ENCODE measurements around the gene SRRM2. TPM values are rescaled to one million over a fixed set of nuclear protein-coding genes. Genes with fewer than 3 reads are reported as not detected.

SRRM2 gene
- total RNA-seq, 1 donor from 2014 or later, result 699 TPM

DNA sequence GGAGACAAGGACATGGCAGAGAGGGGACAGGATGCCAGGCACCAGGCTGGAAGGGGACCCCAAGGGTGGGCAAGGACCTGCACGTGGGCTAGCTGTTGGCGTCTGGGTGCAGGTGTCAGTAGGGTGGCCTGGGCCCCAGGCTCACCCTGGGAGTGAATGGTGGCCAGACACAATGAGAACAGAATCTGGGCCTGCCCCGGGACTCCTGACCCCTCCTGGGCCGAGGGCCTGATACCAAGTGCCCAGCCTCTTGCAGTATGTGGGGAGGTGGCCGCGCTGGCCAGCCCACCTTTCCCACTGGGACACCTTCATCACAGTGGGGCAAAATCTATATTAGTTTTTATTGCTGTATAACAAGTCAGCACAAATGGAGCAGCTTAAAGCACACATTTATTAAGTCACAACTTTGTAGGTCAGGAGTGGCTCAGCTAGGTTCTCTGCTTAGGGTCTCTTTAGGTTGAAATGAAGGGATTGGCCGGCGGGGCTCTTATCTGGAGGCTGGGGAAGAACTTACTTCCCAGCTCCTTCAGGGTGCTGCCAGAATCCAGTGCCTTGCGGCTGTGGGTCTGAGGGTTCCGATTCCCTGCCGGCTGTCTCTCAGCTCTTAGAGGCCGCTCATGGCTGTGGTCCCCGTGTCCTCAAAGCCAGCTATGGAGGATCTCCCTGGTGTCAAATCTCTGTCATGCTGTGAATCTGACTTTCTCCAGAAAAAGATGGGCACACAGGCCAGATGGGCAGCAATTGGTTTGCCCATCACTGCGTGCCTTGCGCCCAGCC lies 31.3 kb downstream of the SRRM2 start:
- Mint-ChIP-seq H3K27ac (ENCODE audit: unreplicated experiment) (no peak overlapping the region), H3K4me1 (ENCODE audit: low read depth, unreplicated experiment) (no peaks in the 10 kb centered on the region), H3K36me3 (ENCODE audit: unreplicated experiment) (no peaks in the 10 kb centered on the region), H3K27me3 (ENCODE audit: unreplicated experiment) (peaks cover under 1% of the 10 kb centered on the region), H3K4me3 (ENCODE audit: unreplicated experiment) (no peak overlapping the region), H3K9me3 (ENCODE audit: unreplicated experiment) (peaks cover 3% of the 10 kb centered on the region)
- TF ChIP-seq, protein P1, sequence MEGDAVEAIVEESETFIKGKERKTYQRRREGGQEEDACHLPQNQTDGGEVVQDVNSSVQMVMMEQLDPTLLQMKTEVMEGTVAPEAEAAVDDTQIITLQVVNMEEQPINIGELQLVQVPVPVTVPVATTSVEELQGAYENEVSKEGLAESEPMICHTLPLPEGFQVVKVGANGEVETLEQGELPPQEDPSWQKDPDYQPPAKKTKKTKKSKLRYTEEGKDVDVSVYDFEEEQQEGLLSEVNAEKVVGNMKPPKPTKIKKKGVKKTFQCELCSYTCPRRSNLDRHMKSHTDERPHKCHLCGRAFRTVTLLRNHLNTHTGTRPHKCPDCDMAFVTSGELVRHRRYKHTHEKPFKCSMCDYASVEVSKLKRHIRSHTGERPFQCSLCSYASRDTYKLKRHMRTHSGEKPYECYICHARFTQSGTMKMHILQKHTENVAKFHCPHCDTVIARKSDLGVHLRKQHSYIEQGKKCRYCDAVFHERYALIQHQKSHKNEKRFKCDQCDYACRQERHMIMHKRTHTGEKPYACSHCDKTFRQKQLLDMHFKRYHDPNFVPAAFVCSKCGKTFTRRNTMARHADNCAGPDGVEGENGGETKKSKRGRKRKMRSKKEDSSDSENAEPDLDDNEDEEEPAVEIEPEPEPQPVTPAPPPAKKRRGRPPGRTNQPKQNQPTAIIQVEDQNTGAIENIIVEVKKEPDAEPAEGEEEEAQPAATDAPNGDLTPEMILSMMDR (IDR thresholded peaks at IDR 0.05; ENCODE audit: partially characterized antibody, unreplicated experiment), result no peak
- no peak for DNase-seq

GRCh38 chr16:2784358-2785100 lies 32.1 kb downstream of the SRRM2 start:
- Mint-ChIP-seq H3K27me3 (ENCODE audit: unreplicated experiment) (no peaks in the 10 kb centered on the region), H3K9me3 (ENCODE audit: unreplicated experiment) (peaks cover 3% of the 10 kb centered on the region), H3K36me3 (ENCODE audit: unreplicated experiment) (no peaks in the 10 kb centered on the region), H3K27ac (ENCODE audit: unreplicated experiment) (no peak overlapping the region), H3K4me3 (ENCODE audit: unreplicated experiment) (no peak overlapping the region), H3K4me1 (ENCODE audit: low read depth, unreplicated experiment) (peaks cover under 1% of the 10 kb centered on the region)
- TF ChIP-seq, protein P1 (IDR thresholded peaks at IDR 0.05; ENCODE audit: partially characterized antibody, unreplicated experiment), result no peak
- no peak for DNase-seq

- H3K27ac Mint-ChIP-seq (ENCODE audit: unreplicated experiment), result no peak overlapping the region
- no peaks in the 10 kb centered on the region for H3K36me3 Mint-ChIP-seq (ENCODE audit: unreplicated experiment)
- H3K9me3 Mint-ChIP-seq (ENCODE audit: unreplicated experiment), result peaks cover 3% of the 10 kb centered on the region
- H3K4me3 Mint-ChIP-seq (ENCODE audit: unreplicated experiment), result no peak overlapping the region
- H3K27me3 Mint-ChIP-seq (ENCODE audit: unreplicated experiment), result no peaks in the 10 kb centered on the region
- TF ChIP-seq, protein P1 (IDR thresholded peaks at IDR 0.05; ENCODE audit: partially characterized antibody, unreplicated experiment), result peak; percentile 22
- no peak for DNase-seq
- peaks cover 5% of the 10 kb centered on the region for H3K4me1 Mint-ChIP-seq (ENCODE audit: low read depth, unreplicated experiment)
These were observed 32.9 kb downstream of the SRRM2 start for GRCh38 chr16:2785101-2785991.

- no peak for DNase-seq
- Mint-ChIP-seq H3K9me3 (ENCODE audit: unreplicated experiment) (peaks cover 3% of the 10 kb centered on the region), H3K27me3 (ENCODE audit: unreplicated experiment) (no peaks in the 10 kb centered on the region), H3K4me1 (ENCODE audit: low read depth, unreplicated experiment) (peaks cover 5% of the 10 kb centered on the region), H3K27ac (ENCODE audit: unreplicated experiment) (no peak overlapping the region), H3K36me3 (ENCODE audit: unreplicated experiment) (no peaks in the 10 kb centered on the region), H3K4me3 (ENCODE audit: unreplicated experiment) (peak overlapping the region; percentile 30)
- TF ChIP-seq, protein P1 (IDR thresholded peaks at IDR 0.05; ENCODE audit: partially characterized antibody, unreplicated experiment), result no peak
These were observed 33.8 kb downstream of the SRRM2 start for GRCh38 chr16:2786061-2786825.

Data from glutamatergic neuron (in vitro differentiated cells).